A673 (cell line): ENCODE data around the gene BTBD9. TPM values are rescaled to one million over a fixed set of nuclear protein-coding genes. Genes with fewer than 3 reads are reported as not detected.

ENCODE experiments used
- BruUV-seq: library from RNA; stranded (reverse); fragments of 400-500 nt; replicated peaks from 2 replicates; lab custom pipeline; 2021; lab: Mats Ljungman, UMichigan
- CTCF ChIA-PET: fragments of 300-600 bp; sonication (Branson Sonifier 250); formaldehyde crosslinking; loops from one replicate; lab custom pipeline; 2022; ENCODE audit warnings: antibody characterized with exemption; lab: Charles Lee
- POLR2A ChIA-PET: fragments of 300-600 bp; sonication (Branson Sonifier 250); formaldehyde crosslinking; loops from one replicate; lab custom pipeline; 2022; ENCODE audit warnings: antibody characterized with exemption; ENCODE audit not compliant: low non-redundant PET; lab: Charles Lee
- DNase-seq: peaks from one replicate; pipeline ENCODE4 v3.0.0-alpha.2; 2015; ENCODE audit warnings: low spot score
- H3K27ac ChIP-seq: fragments of 200-600 bp; sonication (generic); 2 replicates; pipeline ENCODE4 v1.5.1; 2016; ENCODE audit warnings: mixed run types, low read depth, mild to moderate bottlenecking, mixed read lengths, antibody characterized with exemption, low read length; ENCODE audit not compliant: poor library complexity, severe bottlenecking
- H3K27me3 ChIP-seq: fragments of 200-600 bp; sonication (generic); replicated peaks from 2 replicates; pipeline ENCODE4 v1.6.1; 2017; ENCODE audit warnings: mixed run types, low read depth, mild to moderate bottlenecking, mixed read lengths, antibody characterized with exemption, low read length; ENCODE audit not compliant: insufficient read depth, poor library complexity
- H3K36me3 ChIP-seq: fragments of 200-600 bp; sonication (generic); 2 replicates; pipeline ENCODE4 v1.6.1; 2016; ENCODE audit warnings: mixed run types, mild to moderate bottlenecking, mixed read lengths, antibody characterized with exemption, low read length; ENCODE audit not compliant: insufficient read depth, poor library complexity, severe bottlenecking
- H3K4me1 ChIP-seq: fragments of 200-600 bp; sonication (generic); 2 replicates; pipeline ENCODE4 v1.6.1; 2017; ENCODE audit warnings: mixed run types, mild to moderate bottlenecking, mixed read lengths, antibody characterized with exemption, low read length; ENCODE audit not compliant: insufficient read depth, poor library complexity, severe bottlenecking
- H3K4me3 ChIP-seq: fragments of 200-600 bp; sonication (generic); 2 replicates; pipeline ENCODE4 v1.5.1; 2016; ENCODE audit warnings: low read depth, mixed run types, mild to moderate bottlenecking, mixed read lengths, low read length; ENCODE audit not compliant: poor library complexity, severe bottlenecking
- H3K9me3 ChIP-seq: fragments of 200-600 bp; sonication (generic); 2 replicates; pipeline ENCODE4 v1.6.1; 2016; ENCODE audit warnings: mixed run types, low read depth, mild to moderate bottlenecking, mixed read lengths, antibody characterized with exemption, low read length; ENCODE audit not compliant: poor library complexity, severe bottlenecking
- CTCF ChIP-seq: fragments of 300-800, 200-600 bp; sonication (generic); conservative IDR thresholded peaks from 2 replicates; pipeline ENCODE4 v1.5.1; 2017; ENCODE audit warnings: low read depth, mild to moderate bottlenecking, antibody characterized with exemption, low read length, moderate library complexity, mixed read lengths
- EZH2 ChIP-seq: fragments of 200-600 bp; sonication (generic); IDR thresholded peaks from 2 replicates; pipeline ENCODE4 v1.6.1; 2017; ENCODE audit warnings: borderline replicate concordance, low read depth, mild to moderate bottlenecking, mixed read lengths, antibody characterized with exemption, low read length; ENCODE audit not compliant: poor library complexity, severe bottlenecking
- intact Hi-C: fragments of 100-400 bp; cut with micrococcal nuclease; formaldehyde crosslinking; loops from one replicate; pipeline ENCODE4 v1.10.0; 2022; ENCODE audit not compliant: unreplicated experiment
- total RNA-seq: library from RNA; stranded (reverse); gene quantifications from 2 replicates; pipeline ENCODE4 v1.2.3, GENCODE V29; 2021

The BTBD9 gene
- total RNA-seq, 1 experiment from 2014 or later = 8.0 TPM

GRCh38 chr6:38436726-38437465 lies 202.8 kb downstream of the BTBD9 start:
- no peak overlapping the region for H3K27ac ChIP-seq
- H3K9me3 ChIP-seq = no peaks in the 10 kb centered on the region
- BruUV-seq = no TSS peak
- H3K36me3 ChIP-seq = no peaks in the 10 kb centered on the region
- intact Hi-C loops = no loop called here
- H3K4me1 ChIP-seq = no peaks in the 10 kb centered on the region
- H3K27me3 ChIP-seq = no peaks in the 10 kb centered on the region
- CTCF ChIA-PET = no interaction called here
- peak; percentile 6 for DNase-seq
- H3K4me3 ChIP-seq = no peak overlapping the region
- TF ChIP-seq EZH2 = no peak
- TF ChIP-seq CTCF = no peak
- POLR2A ChIA-PET = no interaction called here

- no peak for DNase-seq
- Histone ChIP-seq H3K4me3 (no peak overlapping the region), H3K9me3 (no peaks in the 10 kb centered on the region), H3K4me1 (no peaks in the 10 kb centered on the region), H3K36me3 (no peaks in the 10 kb centered on the region), H3K27ac (no peak overlapping the region), H3K27me3 (no peaks in the 10 kb centered on the region)
- POLR2A ChIA-PET = no interaction called here
- BruUV-seq = no TSS peak
- CTCF ChIA-PET = no interaction called here
- TF ChIP-seq EZH2 (no peak), CTCF (no peak)
- intact Hi-C loops = no loop called here
These were observed 204.4 kb downstream of the BTBD9 start for GRCh38 chr6:38435330-38435729.

- no peak for TF ChIP-seq EZH2
- no peak for TF ChIP-seq CTCF
These were observed 205.7 kb downstream of the BTBD9 start for GRCh38 chr6:38434051-38434450.

More at GRCh38 chr6:38434051-38434450, 205.7 kb downstream of the BTBD9 start:
- intact Hi-C loops = no loop called here
- no peak for DNase-seq
- Histone ChIP-seq H3K27ac (no peak overlapping the region), H3K27me3 (no peaks in the 10 kb centered on the region), H3K4me3 (no peak overlapping the region), H3K4me1 (no peaks in the 10 kb centered on the region), H3K9me3 (no peaks in the 10 kb centered on the region), H3K36me3 (no peaks in the 10 kb centered on the region)
- ChIA-PET CTCF (no interaction called here), POLR2A (no interaction called here)
- BruUV-seq = no TSS peak
